PC-9 (cell line): ENCODE measurements around the gene CUL9.

Experiments
- EZH2 ChIP-seq: fragments of 200-600 bp; sonication (generic); IDR thresholded peaks from 2 replicates; pipeline ENCODE4 v1.8.0; 2017; ENCODE audit warnings: antibody characterized with exemption, low read depth
- TF ChIP-seq, protein P1 (sequence below): fragments of 200-600 bp; sonication (generic); conservative IDR thresholded peaks from 2 replicates; pipeline ENCODE4 v1.6.1; 2017; ENCODE audit warnings: mixed run types, antibody characterized with exemption, mild to moderate bottlenecking, moderate library complexity

DNA sequence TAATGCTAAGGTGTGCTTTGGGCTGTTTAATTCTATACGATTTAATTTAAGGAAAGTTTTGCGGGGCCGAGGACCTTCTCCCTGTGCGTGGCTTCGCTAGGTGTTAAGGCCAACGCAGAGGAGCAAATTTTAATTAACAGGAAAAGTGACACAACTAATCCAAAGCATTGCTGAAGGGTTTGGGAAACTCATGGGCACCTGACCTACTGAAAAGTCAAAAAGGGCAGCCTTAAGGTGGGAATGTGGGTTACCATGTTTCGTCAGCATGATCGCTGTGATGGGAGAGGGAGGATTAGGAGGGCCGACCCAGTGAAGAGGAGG lies 415 bp upstream of the CUL9 start:
- TF ChIP-seq EZH2 = no peak
- TF ChIP-seq, protein P1, sequence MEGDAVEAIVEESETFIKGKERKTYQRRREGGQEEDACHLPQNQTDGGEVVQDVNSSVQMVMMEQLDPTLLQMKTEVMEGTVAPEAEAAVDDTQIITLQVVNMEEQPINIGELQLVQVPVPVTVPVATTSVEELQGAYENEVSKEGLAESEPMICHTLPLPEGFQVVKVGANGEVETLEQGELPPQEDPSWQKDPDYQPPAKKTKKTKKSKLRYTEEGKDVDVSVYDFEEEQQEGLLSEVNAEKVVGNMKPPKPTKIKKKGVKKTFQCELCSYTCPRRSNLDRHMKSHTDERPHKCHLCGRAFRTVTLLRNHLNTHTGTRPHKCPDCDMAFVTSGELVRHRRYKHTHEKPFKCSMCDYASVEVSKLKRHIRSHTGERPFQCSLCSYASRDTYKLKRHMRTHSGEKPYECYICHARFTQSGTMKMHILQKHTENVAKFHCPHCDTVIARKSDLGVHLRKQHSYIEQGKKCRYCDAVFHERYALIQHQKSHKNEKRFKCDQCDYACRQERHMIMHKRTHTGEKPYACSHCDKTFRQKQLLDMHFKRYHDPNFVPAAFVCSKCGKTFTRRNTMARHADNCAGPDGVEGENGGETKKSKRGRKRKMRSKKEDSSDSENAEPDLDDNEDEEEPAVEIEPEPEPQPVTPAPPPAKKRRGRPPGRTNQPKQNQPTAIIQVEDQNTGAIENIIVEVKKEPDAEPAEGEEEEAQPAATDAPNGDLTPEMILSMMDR = no peak
